NT2/D1 (cell line): Measurements from ENCODE around the gene ACKR2.

ENCODE experiments used
- SUZ12 ChIP-seq: IDR thresholded peaks from 2 replicates; pipeline ENCODE4 v1.6.1; 2011; ENCODE audit not compliant: insufficient read length, insufficient read depth; ENCODE audit errors: extremely low read depth
- ZNF274 ChIP-seq: IDR thresholded peaks from 2 replicates; pipeline ENCODE4 v1.6.1; 2011; ENCODE audit warnings: mild to moderate bottlenecking, low read depth, low read length

- TF ChIP-seq ZNF274 = no peak
- TF ChIP-seq SUZ12 = no peak
These were observed 10.2 kb downstream of the ACKR2 start for GRCh38 chr3:42819351-42819965.
